ENCODE measurements around the gene UPB1. TPM values are rescaled to one million over a fixed set of nuclear protein-coding genes. Genes with fewer than 3 reads are reported as not detected.

The UPB1 gene
- total RNA-seq, 1 experiment from 2014 or later = under 0.01 TPM

DNA sequence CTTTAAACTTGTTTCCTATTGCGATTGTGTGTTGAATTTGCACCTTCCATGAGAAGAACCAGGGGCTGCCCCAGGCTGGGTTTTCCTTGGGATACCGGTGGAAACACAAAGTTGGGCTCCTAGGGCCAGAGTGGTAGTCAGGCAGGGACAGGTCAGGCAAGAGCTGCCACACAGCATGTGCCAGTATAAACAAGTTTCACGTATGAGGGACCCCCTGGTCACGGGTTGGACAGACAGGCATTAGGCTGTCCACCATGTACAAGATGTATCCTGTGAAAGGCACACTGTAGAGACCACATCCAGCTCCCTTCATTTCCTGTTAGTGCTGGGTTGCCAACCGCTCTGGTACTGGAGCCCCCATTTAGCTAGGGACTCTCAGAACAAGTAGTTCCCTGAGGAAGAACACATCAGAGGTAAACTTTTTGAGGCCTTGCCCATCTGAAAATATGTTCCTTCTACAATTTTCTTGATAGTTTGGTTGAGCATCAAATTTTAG is 8.8 kb downstream of the UPB1 start:
- no peak for DNase-seq (ENCODE audit: low read depth)

DNA sequence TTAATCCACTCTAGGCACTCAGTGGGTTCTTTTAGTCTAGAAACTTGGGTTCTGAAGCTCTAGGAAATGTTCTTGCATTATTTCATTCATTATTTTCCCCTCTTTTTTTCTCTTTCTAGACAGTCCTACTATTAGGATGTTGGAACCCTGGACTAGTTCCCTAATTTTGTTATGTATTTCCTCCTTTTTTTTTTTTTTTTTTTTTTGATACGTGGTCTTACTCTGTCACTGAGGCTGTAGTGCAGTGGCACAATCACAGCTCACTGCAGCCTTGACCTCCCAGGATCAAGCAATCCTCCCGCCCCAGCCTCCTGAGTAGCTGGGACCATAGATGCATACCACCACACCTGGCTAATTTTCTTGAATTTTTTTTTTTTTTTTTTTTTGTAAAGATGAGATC is 9.4 kb downstream of the UPB1 start:
- no peak for DNase-seq (ENCODE audit: low read depth)

DNA sequence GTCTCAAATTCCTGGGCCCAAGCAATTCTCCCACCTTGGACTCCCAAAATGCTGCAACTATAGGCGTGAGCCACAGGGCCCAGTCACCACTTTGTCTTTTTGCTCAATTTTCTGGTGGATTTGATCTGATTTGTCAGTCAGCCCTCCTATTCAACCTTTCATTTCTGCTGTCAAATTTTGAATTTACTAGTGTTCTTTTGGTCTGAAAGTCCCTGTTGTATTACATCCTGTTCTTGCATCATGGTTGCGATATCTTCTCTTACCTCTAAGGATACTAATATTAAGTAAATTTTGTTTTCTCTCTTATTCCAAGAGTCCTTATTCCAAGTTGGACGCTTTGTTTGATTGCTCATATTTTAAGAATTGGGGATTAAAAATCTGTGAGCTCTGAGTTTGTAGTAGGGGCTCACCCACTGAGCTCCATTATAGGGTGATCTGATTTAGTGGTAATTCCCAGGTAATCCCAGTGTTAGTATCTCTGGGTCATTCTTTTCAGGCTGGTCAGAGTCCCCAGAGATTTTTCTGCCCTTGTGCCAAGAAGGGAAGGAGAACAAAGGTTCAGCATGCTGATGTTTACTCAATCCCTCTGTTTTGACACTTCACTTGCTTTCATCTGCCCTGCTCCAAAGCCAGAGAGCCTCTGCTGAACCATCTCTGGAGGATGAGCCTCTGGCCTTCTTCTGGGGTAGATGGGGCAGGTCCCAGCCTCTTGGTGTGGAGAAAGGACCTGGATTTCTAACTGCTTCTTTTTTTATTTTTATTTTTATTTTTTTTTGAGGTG is 10.0 kb downstream of the UPB1 start:
- no peak for DNase-seq (ENCODE audit: low read depth)

DNA sequence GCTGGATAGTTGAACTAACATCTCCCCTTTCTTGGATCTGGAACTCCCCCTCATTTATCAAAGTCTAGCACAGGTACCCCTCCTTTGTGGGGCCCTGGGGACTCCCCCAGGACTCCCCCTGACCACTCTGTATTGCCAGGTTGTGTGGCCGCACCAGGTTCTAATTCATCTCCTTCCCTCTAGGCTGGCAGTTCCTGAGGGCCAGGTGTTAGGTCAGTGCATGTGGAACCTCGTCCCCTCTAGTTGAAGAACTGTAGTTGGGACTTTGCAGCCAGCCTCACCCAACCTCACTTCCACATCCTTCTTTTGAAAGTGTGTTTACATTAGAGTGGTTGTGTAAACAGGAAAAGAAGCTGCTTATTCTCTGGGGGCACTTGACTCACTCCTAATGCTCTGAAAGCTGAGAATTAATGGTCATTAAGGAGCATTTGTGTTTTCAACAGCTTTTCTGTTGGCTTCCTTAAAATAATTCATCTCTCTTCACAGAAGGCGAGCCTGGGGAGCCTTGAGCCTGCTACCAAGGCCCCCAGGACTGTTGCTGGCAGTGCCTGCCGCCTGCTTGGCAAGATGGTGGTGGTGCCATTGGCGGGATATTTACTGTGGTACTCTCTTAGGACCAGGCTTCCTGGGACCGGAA is 11.8 kb downstream of the UPB1 start:
- DNase-seq (ENCODE audit: low read depth) = peak; percentile 35

DNA sequence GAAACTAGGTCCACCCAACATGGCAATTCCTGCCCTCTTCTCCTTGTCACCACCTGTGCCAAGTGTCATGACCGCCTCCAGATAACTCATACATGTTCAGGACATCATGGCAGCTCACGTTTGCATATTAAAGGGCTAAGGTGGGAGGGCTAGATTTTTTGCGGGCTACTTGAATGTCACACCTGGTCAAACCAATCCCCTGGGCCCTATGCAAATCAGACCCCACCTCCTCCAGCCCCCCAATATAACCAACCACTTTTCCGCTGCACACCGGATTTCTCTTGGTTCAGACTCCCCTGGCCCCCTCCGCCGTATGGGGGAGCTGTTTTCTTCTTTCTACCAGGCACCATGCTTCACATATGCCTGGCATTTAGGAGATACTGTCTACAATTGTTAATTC is 12.6 kb downstream of the UPB1 start:
- no peak for DNase-seq (ENCODE audit: low read depth)

GRCh38 chr22:24510637-24511625 is 15.8 kb downstream of the UPB1 start:
- peak; percentile 72 for DNase-seq (ENCODE audit: low read depth)

DNA sequence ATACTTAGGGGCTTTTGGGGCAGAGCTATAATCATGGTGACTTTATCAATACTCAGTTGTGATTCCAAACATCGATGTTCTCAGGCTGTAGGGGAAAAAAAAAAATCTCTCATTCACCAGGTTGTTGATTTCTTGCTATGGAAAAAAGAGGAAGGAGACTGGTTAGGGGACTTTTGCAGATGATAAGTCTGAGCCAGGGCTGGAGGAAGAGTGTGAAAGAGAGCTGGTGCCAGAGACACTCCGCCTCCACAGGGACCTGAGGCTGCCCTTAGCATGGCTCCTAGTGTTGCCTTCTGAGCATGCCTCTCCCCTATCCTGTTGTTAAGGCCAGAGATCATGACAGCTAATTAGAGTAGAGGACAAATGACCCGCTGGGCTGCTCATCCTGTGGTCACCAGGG is 16.9 kb downstream of the UPB1 start:
- no peak for DNase-seq (ENCODE audit: low read depth)

DNA sequence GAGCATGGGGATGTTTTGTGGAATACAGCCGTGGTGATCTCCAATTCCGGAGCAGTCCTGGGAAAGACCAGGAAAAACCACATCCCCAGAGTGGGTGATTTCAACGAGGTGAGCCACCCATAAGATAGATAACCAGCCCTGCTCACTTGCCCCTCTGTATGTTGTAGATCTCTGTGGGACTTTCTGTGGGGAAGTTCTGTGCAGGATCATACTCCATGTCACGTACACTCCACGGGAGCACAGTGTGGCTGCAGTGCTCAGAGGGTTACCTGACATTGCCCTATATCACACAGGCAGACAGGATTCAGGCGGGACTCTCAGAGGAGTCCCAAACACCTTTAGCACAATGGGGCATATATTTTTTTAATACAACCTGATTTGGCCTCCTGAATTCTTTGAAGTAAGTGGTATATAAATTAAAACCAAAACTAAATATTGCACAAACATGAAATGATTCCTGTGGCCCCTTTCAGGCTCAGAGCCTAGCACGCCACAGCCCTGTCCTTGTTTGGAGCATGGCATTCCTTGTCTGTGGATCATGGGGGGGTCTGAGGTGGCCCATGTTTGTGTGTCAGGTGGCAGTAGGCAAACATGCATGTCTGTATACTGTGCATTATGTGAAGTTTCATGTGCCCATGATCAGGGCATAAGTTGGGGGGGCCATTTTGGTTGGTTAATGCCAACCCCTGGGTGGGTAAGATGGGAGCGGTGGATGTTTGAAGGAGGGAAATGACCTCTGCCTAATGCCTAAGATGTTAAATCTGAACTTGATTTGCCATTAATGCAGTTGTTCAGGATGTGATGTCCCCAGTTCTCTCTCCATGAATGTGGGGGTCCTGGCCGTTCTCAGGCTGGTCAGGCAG is 18.5 kb downstream of the UPB1 start:
- no peak for DNase-seq (ENCODE audit: low read depth)

DNA sequence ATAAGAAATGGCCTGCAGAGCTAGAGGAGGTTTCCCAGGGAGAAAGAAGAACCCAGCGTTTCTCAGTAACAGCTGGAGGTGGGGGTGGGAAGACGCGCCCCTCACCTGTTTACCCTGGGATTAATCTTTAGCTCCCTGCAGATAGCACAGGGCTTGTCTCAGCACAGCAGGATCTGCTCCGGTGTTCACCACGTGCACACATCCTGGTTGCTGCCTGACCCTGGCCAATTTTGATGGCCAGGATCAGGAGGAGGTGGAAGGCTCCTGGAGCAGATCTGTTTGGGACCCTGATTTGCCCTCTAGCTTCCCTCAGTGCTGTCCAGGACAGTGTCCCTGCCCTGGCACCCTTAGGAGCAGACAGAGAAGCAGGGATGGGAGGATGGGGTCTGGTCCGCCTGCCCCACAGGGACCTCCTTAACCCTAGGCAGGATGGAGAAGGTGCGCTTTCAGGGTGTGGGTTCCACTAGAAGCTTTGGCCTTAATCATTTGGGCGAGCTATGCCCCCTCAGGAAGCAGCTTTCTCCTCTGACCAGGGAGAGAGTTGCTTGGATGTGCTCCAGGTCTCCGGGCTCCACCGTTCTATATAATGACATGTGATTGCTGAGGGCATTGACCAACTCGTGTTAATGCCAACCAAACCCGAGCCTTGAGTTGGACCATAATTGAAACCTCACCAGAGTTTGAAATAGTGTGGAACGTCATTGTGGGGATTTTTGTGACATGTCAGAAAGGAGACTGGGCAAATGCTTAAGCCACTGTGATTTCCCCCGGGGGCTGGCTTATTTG is 19.3 kb downstream of the UPB1 start:
- DNase-seq (ENCODE audit: low read depth) = no peak

DNA sequence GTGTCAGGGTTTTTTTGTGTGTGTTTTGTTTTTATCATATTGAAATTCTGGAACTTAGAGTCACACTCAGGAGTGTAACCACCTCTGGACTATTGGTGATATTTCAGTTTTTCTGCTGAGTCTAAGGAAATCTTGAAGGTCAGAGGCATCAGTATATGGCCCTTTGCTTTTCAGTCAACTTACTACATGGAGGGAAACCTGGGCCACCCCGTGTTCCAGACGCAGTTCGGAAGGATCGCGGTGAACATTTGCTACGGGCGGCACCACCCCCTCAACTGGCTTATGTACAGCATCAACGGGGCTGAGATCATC is 19.9 kb downstream of the UPB1 start:
- DNase-seq (ENCODE audit: low read depth) = no peak

GRCh38 chr22:24516301-24516737 is 21.2 kb downstream of the UPB1 start:
- DNase-seq (ENCODE audit: low read depth) = peak; percentile 76

DNA sequence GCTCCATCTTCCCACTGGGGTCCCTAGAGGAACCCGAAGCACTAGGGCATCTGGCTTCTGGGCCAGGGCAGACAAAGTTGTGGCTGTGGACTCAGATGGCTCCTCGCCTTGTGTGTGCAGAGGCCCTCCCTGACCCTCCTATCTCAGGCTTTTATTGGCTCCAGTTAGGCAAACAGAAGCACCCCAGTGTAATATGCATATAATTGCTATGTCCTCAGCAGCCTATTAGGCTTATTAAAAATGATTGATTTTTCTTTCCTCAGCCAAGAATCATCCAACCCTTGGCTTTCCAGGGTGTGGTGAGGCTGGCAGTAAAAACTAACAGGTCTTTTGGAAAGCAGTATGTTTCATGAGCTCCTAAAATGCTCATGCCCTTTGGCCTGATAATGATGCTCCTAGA is 22.3 kb downstream of the UPB1 start:
- no peak for DNase-seq (ENCODE audit: low read depth)

- DNase-seq (ENCODE audit: low read depth) = no peak
These were observed 23.1 kb downstream of the UPB1 start for GRCh38 chr22:24518228-24518627.

DNA sequence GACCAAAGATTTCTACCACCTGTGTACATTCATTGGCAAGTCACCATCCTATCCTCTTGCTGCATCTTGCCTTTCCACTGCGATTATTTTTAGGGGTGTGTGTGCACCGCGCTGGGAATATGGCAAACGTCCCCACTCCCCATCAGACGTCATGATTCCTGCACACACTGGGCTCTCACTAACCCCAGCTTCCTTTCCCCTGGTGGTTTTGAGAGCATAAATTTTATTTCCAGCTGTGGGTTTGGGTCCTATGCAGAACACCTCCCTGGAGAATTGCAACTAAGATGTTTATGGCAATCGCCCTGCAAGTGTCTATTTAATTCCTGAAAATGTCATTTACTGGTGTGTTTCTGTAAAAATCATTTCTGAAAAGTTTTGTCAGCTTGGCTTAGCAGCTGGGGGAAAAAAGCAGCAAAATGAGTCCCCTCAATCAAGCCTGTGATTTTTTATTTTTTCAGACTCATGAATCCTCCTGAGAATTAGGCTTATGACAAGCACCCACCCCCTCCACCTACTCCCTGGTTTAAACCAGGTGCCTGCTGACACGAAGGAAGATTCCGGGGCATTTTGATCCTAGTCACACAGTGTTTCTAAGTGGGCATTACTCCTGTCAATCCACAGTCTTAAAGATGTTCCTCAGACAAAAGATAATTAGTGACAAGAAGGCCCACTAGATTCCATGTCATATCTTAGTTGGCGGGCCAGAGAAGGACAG is 23.8 kb downstream of the UPB1 start:
- DNase-seq (ENCODE audit: low read depth) = no peak

- no peak for DNase-seq (ENCODE audit: low read depth)
These were observed 24.4 kb downstream of the UPB1 start for GRCh38 chr22:24519496-24519895.

- DNase-seq (ENCODE audit: low read depth) = peak; percentile 45
These were observed 26.7 kb downstream of the UPB1 start for GRCh38 chr22:24521791-24522245.

- DNase-seq (ENCODE audit: low read depth) = no peak
These were observed 28.7 kb downstream of the UPB1 start for GRCh38 chr22:24523873-24524272.

DNA sequence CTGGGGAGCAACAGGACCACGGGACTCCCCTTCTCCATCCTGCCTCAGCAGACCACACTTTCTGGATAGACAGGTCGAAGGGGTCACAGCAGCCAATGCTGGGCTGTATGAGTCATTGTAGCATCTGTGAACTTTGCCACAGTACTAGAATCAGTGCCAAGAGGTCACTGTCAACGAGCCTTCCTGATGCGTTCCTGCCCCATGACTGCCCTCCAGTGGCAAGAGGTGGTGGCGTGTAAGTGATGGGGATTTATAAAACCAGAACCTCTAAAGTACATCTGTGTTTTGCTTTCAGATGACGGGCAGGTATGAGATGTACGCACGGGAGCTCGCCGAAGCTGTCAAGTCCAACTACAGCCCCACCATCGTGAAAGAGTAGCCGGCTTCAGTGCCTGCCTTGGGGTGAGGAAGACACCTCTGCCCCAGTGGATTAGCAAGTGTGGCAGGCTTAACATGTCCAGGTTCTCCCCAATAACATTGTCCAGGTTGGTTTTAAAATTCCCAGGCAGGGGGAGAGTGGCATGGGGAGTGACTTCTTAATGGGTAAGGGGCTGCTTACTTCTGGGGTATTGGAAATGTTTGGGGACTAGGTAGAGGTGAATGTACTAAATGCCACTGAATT is 30.4 kb downstream of the UPB1 start:
- peak; percentile 64 for DNase-seq (ENCODE audit: low read depth)

DNA sequence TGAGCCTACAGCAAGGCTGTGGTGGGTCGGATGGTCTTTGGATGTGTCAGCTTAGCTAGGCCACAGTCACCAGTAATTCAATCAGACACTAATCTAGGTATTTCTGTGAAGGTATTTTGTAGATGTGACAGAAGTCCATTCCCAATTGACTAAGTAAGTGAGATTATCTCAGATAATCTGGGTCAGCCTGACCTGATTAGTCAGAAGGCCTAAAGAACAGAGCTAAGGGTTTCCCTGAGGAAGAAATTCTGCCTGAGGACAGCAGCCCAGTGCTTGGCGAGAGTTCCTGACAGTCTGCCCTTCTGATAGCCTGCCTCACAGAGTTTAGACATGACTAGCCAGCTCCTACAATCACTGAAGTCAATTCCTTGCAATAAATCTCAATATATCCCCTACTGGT is 31.1 kb downstream of the UPB1 start:
- no peak for DNase-seq (ENCODE audit: low read depth)
